OCI-LY7 (cell line): ENCODE data around the gene TCP1.

Source experiments
- EZH2phosphoT487 ChIP-seq: fragments of 200-600 bp; sonication (generic); IDR thresholded peaks from 2 replicates; pipeline ENCODE4 v1.6.1; 2018; ENCODE audit warnings: low read depth, borderline replicate concordance, mild to moderate bottlenecking, mixed run types, antibody characterized with exemption, low read length, moderate library complexity, mixed read lengths
- TF ChIP-seq, protein P1 (sequence below): fragments of 200-600 bp; sonication (generic); conservative IDR thresholded peaks from 2 replicates; pipeline ENCODE4 v1.5.1; 2014; ENCODE audit warnings: mild to moderate bottlenecking, antibody characterized with exemption, low read length, moderate library complexity, mixed read lengths

DNA sequence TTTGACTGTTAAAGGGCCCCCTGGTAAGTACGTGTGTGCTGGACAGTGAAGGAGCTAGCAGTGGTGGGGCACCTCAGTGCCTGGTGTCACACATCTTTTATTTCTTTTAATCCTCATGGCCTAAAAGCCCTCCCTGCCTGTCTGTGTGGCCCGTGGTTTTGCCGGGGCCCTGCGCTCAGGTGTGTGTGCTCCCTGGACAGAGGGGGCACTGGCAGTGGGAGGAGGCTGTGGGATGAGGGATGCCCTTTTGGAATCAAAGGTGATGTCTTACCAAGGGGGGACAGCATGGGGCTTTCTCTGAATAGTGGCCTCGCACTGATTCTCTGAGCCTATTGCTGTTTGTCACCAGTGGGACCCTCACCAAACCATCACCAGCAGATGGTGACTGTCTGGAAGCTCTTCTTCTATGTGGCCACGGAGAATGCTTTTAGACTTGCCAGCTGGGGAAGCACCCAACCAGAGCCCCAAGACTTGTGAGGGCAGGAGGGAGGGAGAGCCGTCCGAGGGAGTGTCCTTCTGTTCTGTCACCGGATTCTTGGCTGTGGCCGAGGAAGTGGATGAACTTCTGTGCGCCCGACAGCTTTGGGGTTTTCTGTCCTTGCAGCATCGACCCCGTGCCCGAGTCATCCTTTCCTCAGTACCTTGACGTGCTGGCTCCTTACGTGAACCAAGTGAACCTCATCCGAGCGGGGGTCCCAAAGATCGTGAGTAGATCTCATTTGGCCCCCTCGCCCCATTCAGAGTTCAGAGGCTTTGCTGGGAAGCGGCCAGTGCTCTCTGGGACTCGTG lies 28.7 kb upstream of the TCP1 start:
- TF ChIP-seq, protein P1, sequence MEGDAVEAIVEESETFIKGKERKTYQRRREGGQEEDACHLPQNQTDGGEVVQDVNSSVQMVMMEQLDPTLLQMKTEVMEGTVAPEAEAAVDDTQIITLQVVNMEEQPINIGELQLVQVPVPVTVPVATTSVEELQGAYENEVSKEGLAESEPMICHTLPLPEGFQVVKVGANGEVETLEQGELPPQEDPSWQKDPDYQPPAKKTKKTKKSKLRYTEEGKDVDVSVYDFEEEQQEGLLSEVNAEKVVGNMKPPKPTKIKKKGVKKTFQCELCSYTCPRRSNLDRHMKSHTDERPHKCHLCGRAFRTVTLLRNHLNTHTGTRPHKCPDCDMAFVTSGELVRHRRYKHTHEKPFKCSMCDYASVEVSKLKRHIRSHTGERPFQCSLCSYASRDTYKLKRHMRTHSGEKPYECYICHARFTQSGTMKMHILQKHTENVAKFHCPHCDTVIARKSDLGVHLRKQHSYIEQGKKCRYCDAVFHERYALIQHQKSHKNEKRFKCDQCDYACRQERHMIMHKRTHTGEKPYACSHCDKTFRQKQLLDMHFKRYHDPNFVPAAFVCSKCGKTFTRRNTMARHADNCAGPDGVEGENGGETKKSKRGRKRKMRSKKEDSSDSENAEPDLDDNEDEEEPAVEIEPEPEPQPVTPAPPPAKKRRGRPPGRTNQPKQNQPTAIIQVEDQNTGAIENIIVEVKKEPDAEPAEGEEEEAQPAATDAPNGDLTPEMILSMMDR: no peak
- no peak for TF ChIP-seq EZH2phosphoT487
